MM.1S (cell line): ENCODE measurements around the gene LRRC8D.

ENCODE experiments used
- DNase-seq: peaks from one replicate; pipeline ENCODE4 v3.0.0-alpha.2; 2015
- H2AFZ ChIP-seq: fragments of 300-600 bp; sonication (generic); 2 replicates; pipeline ENCODE4 v1.6.0; 2016; ENCODE audit warnings: antibody characterized with exemption, low read length
- H3F3A ChIP-seq: fragments of 300-600 bp; sonication (generic); 2 replicates; pipeline ENCODE4 v1.6.1; 2016; ENCODE audit warnings: mild to moderate bottlenecking, antibody characterized with exemption, low read length, moderate library complexity, mixed read lengths; ENCODE audit not compliant: insufficient read depth
- H3K27ac ChIP-seq: fragments of 300-600 bp; sonication (generic); 2 replicates; pipeline ENCODE4 v1.5.1; 2016; ENCODE audit warnings: mild to moderate bottlenecking, low read length
- H3K27me3 ChIP-seq: fragments of 300-600 bp; sonication (generic); replicated peaks from 2 replicates; pipeline ENCODE4 v1.6.0; 2016; ENCODE audit warnings: low read length; ENCODE audit not compliant: insufficient read depth
- H3K36me3 ChIP-seq: fragments of 300-600 bp; sonication (generic); replicated peaks from 2 replicates; pipeline ENCODE4 v1.6.1; 2016; ENCODE audit warnings: mild to moderate bottlenecking, low read length, mixed read lengths; ENCODE audit not compliant: insufficient read depth
- H3K4me1 ChIP-seq: fragments of 300-600 bp; sonication (generic); 2 replicates; pipeline ENCODE4 v1.6.1; 2016; ENCODE audit warnings: low read length, mixed read lengths
- H3K4me2 ChIP-seq: fragments of 300-600 bp; sonication (generic); 2 replicates; pipeline ENCODE4 v1.6.0; 2016; ENCODE audit warnings: low read depth, low read length
- H3K4me3 ChIP-seq: fragments of 300-600 bp; sonication (generic); 2 replicates; pipeline ENCODE4 v1.5.1; 2016; ENCODE audit warnings: low read length, mixed read lengths
- H3K79me2 ChIP-seq: fragments of 300-600 bp; sonication (generic); 2 replicates; pipeline ENCODE4 v1.6.1; 2016; ENCODE audit warnings: mixed run types, low read length, mixed read lengths
- H3K9ac ChIP-seq: fragments of 300-600 bp; sonication (generic); 2 replicates; pipeline ENCODE4 v1.6.1; 2016; ENCODE audit warnings: low read length, mixed read lengths
- H3K9me2 ChIP-seq: fragments of 300-600 bp; sonication (generic); replicated peaks from 2 replicates; pipeline ENCODE4 v1.6.1; 2016; ENCODE audit warnings: mild to moderate bottlenecking, low read length, mixed read lengths; ENCODE audit not compliant: insufficient read depth
- H3K9me3 ChIP-seq: fragments of 300-600 bp; sonication (generic); replicated peaks from 2 replicates; pipeline ENCODE4 v1.6.1; 2016; ENCODE audit warnings: mild to moderate bottlenecking, low read length, mixed read lengths; ENCODE audit not compliant: insufficient read depth
- H4K20me1 ChIP-seq: fragments of 300-600 bp; sonication (generic); 2 replicates; pipeline ENCODE4 v1.6.1; 2016; ENCODE audit warnings: mild to moderate bottlenecking, low read length, moderate library complexity, mixed read lengths; ENCODE audit not compliant: insufficient read depth
- EZH2 ChIP-seq: fragments of 300-600 bp; sonication (generic); optimal IDR thresholded peaks from 2 replicates; pipeline ENCODE3; 2017; ENCODE audit warnings: low read depth, mild to moderate bottlenecking, antibody characterized with exemption, low read length, mixed read lengths
- EZH2phosphoT487 ChIP-seq: fragments of 300-600 bp; sonication (generic); IDR thresholded peaks from 2 replicates; pipeline ENCODE4 v1.6.1; 2018; ENCODE audit warnings: antibody characterized with exemption, low read length
- TF ChIP-seq, protein P1 (sequence below): fragments of 300-600 bp; sonication (generic); IDR thresholded peaks from 2 replicates; pipeline ENCODE4 v1.5.1; 2016; ENCODE audit warnings: antibody characterized with exemption, low read length, mixed read lengths

The LRRC8D gene

DNA sequence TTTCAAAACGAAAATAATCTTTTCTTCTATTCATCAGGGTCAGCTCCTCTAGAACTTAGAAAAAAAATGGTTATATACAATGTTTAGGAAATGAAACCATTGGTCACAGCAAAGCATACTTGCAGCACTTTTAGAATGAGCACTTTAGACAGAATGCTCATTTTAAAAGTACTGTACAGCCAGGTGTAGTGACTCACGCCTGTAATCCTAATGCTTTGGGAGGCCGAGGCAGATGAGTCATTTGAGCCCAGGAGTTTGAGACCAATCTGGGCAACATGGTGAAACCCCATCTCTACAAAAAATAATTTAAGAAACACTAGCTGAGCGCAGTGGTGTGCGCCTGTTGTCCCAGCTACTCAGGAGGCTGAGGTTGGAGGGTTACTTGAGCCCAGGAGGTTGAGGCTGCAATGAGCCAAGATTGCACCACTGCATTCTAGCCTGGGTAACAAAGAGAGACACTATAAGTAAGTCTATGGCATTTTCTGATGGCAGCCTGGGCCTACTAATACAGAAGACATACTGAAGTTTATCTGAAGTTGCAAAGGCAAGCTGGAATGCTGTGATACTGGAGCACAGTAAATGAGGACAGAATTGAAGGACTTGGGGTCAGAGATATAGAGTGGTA, 125.1 kb downstream of the LRRC8D start:
- TF ChIP-seq, protein P1, sequence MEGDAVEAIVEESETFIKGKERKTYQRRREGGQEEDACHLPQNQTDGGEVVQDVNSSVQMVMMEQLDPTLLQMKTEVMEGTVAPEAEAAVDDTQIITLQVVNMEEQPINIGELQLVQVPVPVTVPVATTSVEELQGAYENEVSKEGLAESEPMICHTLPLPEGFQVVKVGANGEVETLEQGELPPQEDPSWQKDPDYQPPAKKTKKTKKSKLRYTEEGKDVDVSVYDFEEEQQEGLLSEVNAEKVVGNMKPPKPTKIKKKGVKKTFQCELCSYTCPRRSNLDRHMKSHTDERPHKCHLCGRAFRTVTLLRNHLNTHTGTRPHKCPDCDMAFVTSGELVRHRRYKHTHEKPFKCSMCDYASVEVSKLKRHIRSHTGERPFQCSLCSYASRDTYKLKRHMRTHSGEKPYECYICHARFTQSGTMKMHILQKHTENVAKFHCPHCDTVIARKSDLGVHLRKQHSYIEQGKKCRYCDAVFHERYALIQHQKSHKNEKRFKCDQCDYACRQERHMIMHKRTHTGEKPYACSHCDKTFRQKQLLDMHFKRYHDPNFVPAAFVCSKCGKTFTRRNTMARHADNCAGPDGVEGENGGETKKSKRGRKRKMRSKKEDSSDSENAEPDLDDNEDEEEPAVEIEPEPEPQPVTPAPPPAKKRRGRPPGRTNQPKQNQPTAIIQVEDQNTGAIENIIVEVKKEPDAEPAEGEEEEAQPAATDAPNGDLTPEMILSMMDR, result no peak
- TF ChIP-seq EZH2, result no peak
- TF ChIP-seq EZH2phosphoT487, result no peak
- H3K27me3 ChIP-seq, result no peaks in the 10 kb centered on the region
- H3K27ac ChIP-seq, result no peak overlapping the region
- H3K36me3 ChIP-seq, result no peaks in the 10 kb centered on the region
- H3K4me1 ChIP-seq, result no peaks in the 10 kb centered on the region
- no peaks in the 10 kb centered on the region for H3K9me2 ChIP-seq
- no peaks in the 10 kb centered on the region for H3K79me2 ChIP-seq
- H2AFZ ChIP-seq, result no peak overlapping the region
- no peaks in the 10 kb centered on the region for H4K20me1 ChIP-seq
- no peaks in the 10 kb centered on the region for H3K9me3 ChIP-seq
- DNase-seq, result no peak
- H3K9ac ChIP-seq, result no peak overlapping the region
- H3F3A ChIP-seq, result no peaks in the 10 kb centered on the region
- H3K4me2 ChIP-seq, result no peak overlapping the region
- no peak overlapping the region for H3K4me3 ChIP-seq

DNA sequence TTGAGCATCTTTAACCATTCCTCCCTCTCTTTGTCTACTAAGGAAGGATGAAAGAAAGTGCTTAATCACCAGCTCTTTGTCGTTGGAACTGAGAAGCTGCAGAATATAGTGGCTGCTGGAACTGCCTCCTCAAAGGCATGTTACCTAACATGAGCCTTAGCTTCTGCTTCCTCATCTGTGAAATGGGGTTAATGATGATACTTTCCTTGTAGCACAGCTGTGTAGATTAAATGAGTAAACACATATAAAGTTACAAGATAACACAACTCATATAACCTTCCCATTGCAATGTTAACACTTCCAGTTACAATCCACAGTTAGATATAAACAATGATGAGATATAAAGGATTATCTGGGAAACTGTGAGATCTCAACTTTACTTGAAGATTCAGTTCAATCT, 125.7 kb downstream of the LRRC8D start:
- Histone ChIP-seq H3K79me2 (no peaks in the 10 kb centered on the region), H3K27ac (no peak overlapping the region), H4K20me1 (no peaks in the 10 kb centered on the region), H3K36me3 (no peaks in the 10 kb centered on the region), H3K9me3 (no peaks in the 10 kb centered on the region), H3K4me3 (no peak overlapping the region), H2AFZ (no peak overlapping the region), H3K9ac (no peak overlapping the region), H3K4me2 (no peak overlapping the region), H3F3A (no peaks in the 10 kb centered on the region), H3K4me1 (no peaks in the 10 kb centered on the region), H3K27me3 (no peaks in the 10 kb centered on the region), H3K9me2 (no peaks in the 10 kb centered on the region)
- TF ChIP-seq, protein P1, result no peak
- no peak for TF ChIP-seq EZH2
- TF ChIP-seq EZH2phosphoT487, result no peak
- DNase-seq, result no peak

DNA sequence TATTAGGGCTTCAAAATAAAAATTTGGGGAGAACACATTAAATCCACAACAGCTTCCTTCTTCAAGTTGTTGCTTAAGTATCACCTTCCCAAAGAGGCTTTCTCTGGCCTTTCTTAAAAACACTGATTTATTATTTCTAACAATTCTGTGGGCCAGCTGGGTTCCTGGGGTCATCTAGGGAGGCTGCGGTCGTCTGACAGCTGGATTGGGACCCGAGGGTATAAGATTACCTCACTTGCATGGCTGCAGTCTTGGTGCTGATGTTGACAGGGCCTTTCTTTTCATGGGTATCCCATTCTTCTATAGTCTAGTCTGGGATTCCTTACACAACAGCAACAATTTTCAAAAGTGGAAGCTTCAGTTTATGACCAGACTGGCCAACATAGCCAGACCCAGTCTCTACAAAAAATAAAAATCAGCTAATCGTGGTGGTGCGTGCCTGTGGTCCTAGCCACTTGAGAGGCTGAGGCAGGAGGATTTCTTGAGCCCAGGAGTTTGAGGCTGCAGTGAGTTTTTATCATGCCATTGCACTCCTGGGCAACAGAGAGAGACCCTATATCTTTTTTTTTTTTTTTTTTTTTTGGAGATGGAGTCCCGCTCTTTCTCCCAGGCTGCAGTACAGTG, 128.0 kb downstream of the LRRC8D start:
- peaks cover 13% of the 10 kb centered on the region for H3K4me1 ChIP-seq
- no peak overlapping the region for H2AFZ ChIP-seq
- H4K20me1 ChIP-seq, result no peaks in the 10 kb centered on the region

More for the DNA sequence above, 128.0 kb downstream of the LRRC8D start:
- Histone ChIP-seq H3F3A (peaks cover 4% of the 10 kb centered on the region; the same call in 1 of the 2 replicates), H3K27me3 (no peaks in the 10 kb centered on the region), H3K9me2 (no peaks in the 10 kb centered on the region), H3K9ac (no peak overlapping the region), H3K27ac (no peak overlapping the region), H3K79me2 (no peaks in the 10 kb centered on the region), H3K4me2 (no peak overlapping the region), H3K4me3 (no peak overlapping the region), H3K36me3 (no peaks in the 10 kb centered on the region), H3K9me3 (no peaks in the 10 kb centered on the region)
- no peak for DNase-seq
- TF ChIP-seq EZH2 (no peak), EZH2phosphoT487 (no peak)
- TF ChIP-seq, protein P1, result no peak
